H1 (cell line): ENCODE data around the gene CAD. TPM values are rescaled to one million over a fixed set of nuclear protein-coding genes. Genes with fewer than 3 reads are reported as not detected.
A peak's percentile ranks its signal among the peaks of the same experiment; 100 is the strongest.

Experiments used
- CTCF ChIA-PET: fragments of 300-600 bp; sonication (Branson Sonifier 250); formaldehyde crosslinking; loops from one replicate; lab custom pipeline; 2021; ENCODE audit not compliant: partially characterized antibody; lab: Charles Lee
- POLR2A ChIA-PET: fragments of 300-600 bp; sonication (Branson Sonifier 250); formaldehyde crosslinking; loops from one replicate; lab custom pipeline; 2021; ENCODE audit warnings: inconsistent platforms; ENCODE audit not compliant: partially characterized antibody; lab: Charles Lee
- DNase-seq, 2 experiments: peaks; one replicate each; pipeline versions ENCODE4 v3.0.0 to v3.0.0-alpha.2; 2010 to 2022; ENCODE audit warnings: low spot score in 2 of 2, low read depth in 1 of 2, mixed read lengths in 1 of 2
- FAIRE-seq: peaks from 2 replicates; lab custom pipeline; 2011; peaks lifted over from hg19 to GRCh38; lab: Jason Lieb, UNC
- H2AFZ ChIP-seq: 2 replicates; pipeline ENCODE4 v1.8.1; 2012; ENCODE audit warnings: low read length, inconsistent platforms
- H2AK5ac ChIP-seq: 2 replicates; pipeline ENCODE4 v1.6.1; 2013; ENCODE audit warnings: low read depth, low read length
- H2BK120ac ChIP-seq: replicated peaks from 2 replicates; pipeline ENCODE3; 2013; ENCODE audit warnings: low read depth, low read length, inconsistent platforms
- H2BK12ac ChIP-seq: 2 replicates; pipeline ENCODE4 v1.6.1; 2013; ENCODE audit warnings: low read depth, low read length
- H2BK15ac ChIP-seq: 2 replicates; pipeline ENCODE4 v1.6.1; 2013; ENCODE audit warnings: low read length
- H2BK20ac ChIP-seq: 2 replicates; pipeline ENCODE4 v1.6.1; 2013; ENCODE audit warnings: low read length
- H2BK5ac ChIP-seq: 2 replicates; pipeline ENCODE4 v1.6.1; 2013; ENCODE audit warnings: low read depth, low read length
- H3K14ac ChIP-seq: 2 replicates; pipeline ENCODE4 v1.6.1; 2013; ENCODE audit warnings: inconsistent platforms; ENCODE audit not compliant: insufficient read length
- H3K18ac ChIP-seq: 2 replicates; pipeline ENCODE4 v1.6.1; 2013; ENCODE audit warnings: low read length; ENCODE audit errors: extremely low read depth
- H3K23ac ChIP-seq: 2 replicates; pipeline ENCODE4 v1.6.1; 2013; ENCODE audit warnings: inconsistent platforms; ENCODE audit not compliant: insufficient read length
- H3K23me2 ChIP-seq: 2 replicates; pipeline ENCODE4 v1.6.1; 2013; ENCODE audit warnings: low read depth, low read length
- H3K27ac ChIP-seq: 2 replicates; pipeline ENCODE4 v1.6.1; 2011; ENCODE audit warnings: low read depth, low read length, inconsistent platforms
- H3K27me3 ChIP-seq, 4 experiments: replicated peaks in 1 of 4; 1 replicate in 1 of 4; 2 replicates in 3 of 4; pipeline versions ENCODE4 v1.6.1 to v1.8.1; 2011 to 2013; ENCODE audit warnings: low read length in 3 of 4, mild to moderate bottlenecking in 3 of 4, inconsistent platforms in 2 of 4, mixed read lengths in 2 of 4, moderate library complexity in 1 of 4; ENCODE audit not compliant: control insufficient read depth in 3 of 4, insufficient read depth in 3 of 4; ENCODE audit errors: extremely low read depth in 1 of 4
- H3K36me3 ChIP-seq, 4 experiments: 2 replicates each; pipeline versions ENCODE4 v1.6.1 to v1.8.1; 2011 to 2013; ENCODE audit warnings: mild to moderate bottlenecking in 4 of 4, low read length in 3 of 4, moderate library complexity in 2 of 4, control low read depth in 1 of 4, inconsistent platforms in 1 of 4; ENCODE audit not compliant: insufficient read depth in 4 of 4, control insufficient read depth in 2 of 4
- H3K4ac ChIP-seq: replicated peaks from 2 replicates; pipeline ENCODE3; 2013; ENCODE audit warnings: low read length, low read depth, mixed read lengths, inconsistent platforms; ENCODE audit not compliant: insufficient read length
- H3K4me1 ChIP-seq, 4 experiments: replicated peaks in 1 of 4; 1 replicate in 1 of 4; 2 replicates in 3 of 4; pipeline versions ENCODE4 v1.6.1 to v1.8.1; 2011 to 2013; ENCODE audit warnings: low read length in 3 of 4, inconsistent platforms in 2 of 4, mixed read lengths in 1 of 4; ENCODE audit not compliant: insufficient read depth in 4 of 4, control insufficient read depth in 3 of 4
- H3K4me2 ChIP-seq, 2 experiments: 2 replicates each; pipeline versions ENCODE4 v1.6.1 to v1.8.1; 2011 to 2013; ENCODE audit warnings: low read depth in 2 of 2, low read length in 2 of 2, control low read depth in 1 of 2, inconsistent platforms in 1 of 2, mild to moderate bottlenecking in 1 of 2; ENCODE audit not compliant: insufficient read depth in 1 of 2
- H3K4me3 ChIP-seq, 4 experiments: fragments of 200-600, 300-600 bp in 1 of 4; sonication (generic), shearing (Covaris generic), sonication (Bioruptor Twin) in 1 of 4; 2 replicates each; pipeline versions ENCODE4 v1.5.1 to v1.8.1; 2011 to 2016; ENCODE audit warnings: low read length in 4 of 4, low read depth in 3 of 4, control low read depth in 2 of 4, inconsistent platforms in 2 of 4, mild to moderate bottlenecking in 2 of 4, mixed read lengths in 1 of 4, moderate library complexity in 1 of 4; ENCODE audit not compliant: insufficient read depth in 2 of 4; ENCODE audit errors: extremely low read depth in 1 of 4
- H3K56ac ChIP-seq: replicated peaks from 2 replicates; pipeline ENCODE3; 2013; ENCODE audit warnings: low read depth, mild to moderate bottlenecking, mixed read lengths, low read length, inconsistent platforms; ENCODE audit not compliant: insufficient read length
- H3K79me1 ChIP-seq: 2 replicates; pipeline ENCODE4 v1.6.1; 2013; ENCODE audit warnings: low read depth, low read length, control low read depth
- H3K79me2 ChIP-seq, 2 experiments: 2 replicates each; pipeline versions ENCODE4 v1.6.1 to v1.8.1; 2012 to 2013; ENCODE audit warnings: low read length in 2 of 2, mild to moderate bottlenecking in 2 of 2, inconsistent platforms in 1 of 2; ENCODE audit not compliant: insufficient read depth in 2 of 2, control insufficient read depth in 1 of 2
- H3K9ac ChIP-seq, 4 experiments: replicated peaks in 1 of 4; 1 replicate in 1 of 4; 2 replicates in 3 of 4; pipeline versions ENCODE4 v1.6.1 to v1.8.1; 2011 to 2013; ENCODE audit warnings: low read depth in 3 of 4, low read length in 3 of 4, control low read depth in 2 of 4, mild to moderate bottlenecking in 2 of 4, moderate library complexity in 2 of 4, inconsistent platforms in 1 of 4; ENCODE audit errors: extremely low read depth in 1 of 4
- H3K9me3 ChIP-seq, 2 experiments: 2 replicates each; pipeline versions ENCODE4 v1.6.1 to v1.8.1; 2012 to 2013; ENCODE audit warnings: mild to moderate bottlenecking in 2 of 2, moderate library complexity in 2 of 2, control low read depth in 1 of 2, inconsistent platforms in 1 of 2, low read depth in 1 of 2, low read length in 1 of 2, mixed read lengths in 1 of 2; ENCODE audit not compliant: insufficient read depth in 2 of 2
- H4K20me1 ChIP-seq, 2 experiments: replicated peaks in 1 of 2; 2 replicates each; pipeline versions ENCODE3 to v1.8.1; 2011 to 2013; ENCODE audit warnings: inconsistent platforms in 2 of 2, low read length in 2 of 2, mild to moderate bottlenecking in 1 of 2; ENCODE audit not compliant: insufficient read depth in 2 of 2, control insufficient read depth in 1 of 2
- H4K5ac ChIP-seq: 2 replicates; pipeline ENCODE4 v1.6.1; 2013; ENCODE audit warnings: low read length, low read depth, mixed read lengths, inconsistent platforms; ENCODE audit not compliant: insufficient read length
- H4K8ac ChIP-seq: 2 replicates; pipeline ENCODE4 v1.8.0; 2013; ENCODE audit warnings: mild to moderate bottlenecking, moderate library complexity, low read length, inconsistent platforms; ENCODE audit not compliant: insufficient read depth; ENCODE audit errors: extremely low read depth
- H4K91ac ChIP-seq: replicated peaks from 2 replicates; pipeline ENCODE3; 2013; ENCODE audit warnings: low read length, mixed read lengths, inconsistent platforms; ENCODE audit not compliant: insufficient read length
- GABPA ChIP-seq: IDR thresholded peaks from 2 replicates; pipeline ENCODE4 v1.6.1; 2011; ENCODE audit warnings: mild to moderate bottlenecking, low read length, moderate library complexity, borderline replicate concordance; ENCODE audit not compliant: insufficient read depth
- HDAC2 ChIP-seq, 2 experiments: fragments of 300-600 bp in 1 of 2; sonication (generic) in 1 of 2; IDR thresholded peaks; 2 replicates each; pipeline ENCODE4 v1.6.1; 2011 to 2012; ENCODE audit warnings: low read depth in 2 of 2, low read length in 2 of 2, mild to moderate bottlenecking in 2 of 2, moderate library complexity in 2 of 2, borderline replicate concordance in 1 of 2, inconsistent platforms in 1 of 2
- HDAC6 ChIP-seq: IDR thresholded peaks from one replicate; pipeline ENCODE4 v1.7.1; 2012; ENCODE audit warnings: low read depth, mild to moderate bottlenecking, inconsistent platforms, low read length, moderate library complexity
- KDM1A ChIP-seq: fragments of 200-600, 300-600 bp; sonication (generic); IDR thresholded peaks from 2 replicates; pipeline ENCODE4 v1.7.1; 2016; ENCODE audit warnings: mild to moderate bottlenecking, low read length, borderline replicate concordance
- POLR2A ChIP-seq, 2 experiments: IDR thresholded peaks; 1 replicate in 1 of 2; 2 replicates in 1 of 2; pipeline ENCODE4 v1.6.1; 2011; ENCODE audit warnings: low read depth in 2 of 2, low read length in 2 of 2, mild to moderate bottlenecking in 2 of 2; ENCODE audit errors: control extremely low read depth in 1 of 2
- POLR2AphosphoS5 ChIP-seq: IDR thresholded peaks from 2 replicates; pipeline ENCODE4 v1.6.1; 2011; ENCODE audit warnings: low read depth, low read length
- RBBP5 ChIP-seq: IDR thresholded peaks from 2 replicates; pipeline ENCODE4 v1.7.1; 2012; ENCODE audit warnings: low read depth, mild to moderate bottlenecking, inconsistent platforms, low read length, moderate library complexity, borderline replicate concordance
- TEAD4 ChIP-seq: IDR thresholded peaks from 2 replicates; pipeline ENCODE4 v1.6.1; 2012; ENCODE audit warnings: low read depth, low read length, inconsistent platforms, mixed read lengths
- YY1 ChIP-seq: IDR thresholded peaks from 2 replicates; pipeline ENCODE4 v1.6.1; 2011; ENCODE audit warnings: low read depth, mild to moderate bottlenecking, low read length
- ZNF274 ChIP-seq: IDR thresholded peaks from 2 replicates; pipeline ENCODE4 v1.7.0; 2012; ENCODE audit warnings: low read length, borderline replicate concordance; ENCODE audit errors: extremely low read depth
- WGBS, 2 experiments: shearing (Covaris generic) in 1 of 2; methylation state at CpG; one replicate each; pipeline versions ENCODE4 v1.1.6 to v1.1.7; 2013 to 2015; ENCODE audit warnings: low lambda C conversion rate in 2 of 2, mixed read lengths in 2 of 2, inconsistent platforms in 1 of 2, low coverage in 1 of 2, missing lambda C conversion rate in 1 of 2; ENCODE audit not compliant: insufficient replicate concordance in 2 of 2, insufficient coverage in 1 of 2, insufficient read length in 1 of 2; ENCODE audit errors: extremely low coverage in 1 of 2, missing lambda C conversion rate in 1 of 2; 5-methylcytosine and 5-hydroxymethylcytosine counted together
- polyA plus RNA-seq, 7 experiments: library from polyadenylated mRNA; depleted of rRNA in 3 of 7; stranded (reverse) in 5 of 7; unstranded in 2 of 7; fragments of >200 nt in 5 of 7; fragments of 200-250 nt in 2 of 7; gene quantifications; 1 replicate in 5 of 7; 2 replicates in 1 of 7; 4 replicates in 1 of 7; pipeline versions ENCODE4 v1.2.1 to v1.2.3, GENCODE V29; 2011 to 2013; ENCODE audit warnings: missing spikeins in 2 of 7, mixed read lengths in 2 of 7
- total RNA-seq: library from RNA; stranded (reverse); fragmentation: NEBNext Ultra II Directional; extraction: Animal tissue kit (Norgen Biotek cat#: 25700); gene quantifications from 2 replicates; pipeline ENCODE4 v1.2.1, GENCODE V29; 2021
- TF ChIP-seq, protein P1 (sequence below): IDR thresholded peaks from 2 replicates; pipeline ENCODE4 v1.6.1; 2011; ENCODE audit warnings: low read length, improper control_type of control experiment

The CAD gene
- total and polyA plus RNA-seq, 2 of the 8 experiments (the other 6 are each of a cell fraction or from before 2014, with no cell fraction given): 130 to 146 TPM

- H3K4me3 ChIP-seq: no peak overlapping the region
- POLR2A ChIA-PET: interaction anchor here (0.6 to 32.6 kb wide), 22 partner anchors 8 to 200 kb away, joined by 3 to 835 read pairs (median 9); partner anchors contain the start of genes ATRAID, CAD, DNAJC5G and GTF3C2
- 0 out of 2 replicates have a peak overlapping the region, but pooled peaks have one; percentile 53 for H2BK15ac ChIP-seq
- H2AFZ ChIP-seq: no peak overlapping the region
- no peaks in the 10 kb centered on the region for H3K9me3 ChIP-seq
- H2BK12ac ChIP-seq: peak overlapping the region; percentile 20; the same call in 1 of the 2 replicates
- H4K91ac ChIP-seq: no peak overlapping the region
- no peaks in the 10 kb centered on the region for H3K79me1 ChIP-seq
- H3K36me3 ChIP-seq: peaks cover 3 to 4% (median 3%) of the 10 kb centered on the region in 4 experiments; a peak in 6 of 8 replicates
- no peak overlapping the region for H3K4ac ChIP-seq
- no peak overlapping the region for H2AK5ac ChIP-seq
- no peaks in the 10 kb centered on the region for H3K79me2 ChIP-seq
- H3K14ac ChIP-seq: no peak overlapping the region
- no peaks in the 10 kb centered on the region; the same call in 1 of the 2 replicates for H3K23me2 ChIP-seq
- 89% methylated on average over 12 of the region's 12 CpGs; no CpG with 5 or more reads in 1 of the 2 experiments for WGBS, 2 experiments
- no peak overlapping the region for H2BK5ac ChIP-seq
- CTCF ChIA-PET: interaction anchor here (0.6 to 8.3 kb wide), 21 partner anchors 9 to 1879 kb away, joined by 3 to 180 read pairs (median 3); partner anchors contain the start of genes DNAJC5G, TRIM54 and UCN
- no peak overlapping the region for H3K9ac ChIP-seq
- no peak overlapping the region for H3K56ac ChIP-seq
- no peak overlapping the region for H2BK120ac ChIP-seq
- no peak overlapping the region for H2BK20ac ChIP-seq
- DNase-seq (no peak), FAIRE-seq (no peak)
- peaks cover 2 to 11% (median 6%) of the 10 kb centered on the region in 4 experiments for H3K4me1 ChIP-seq
- peaks cover 0 to 6% (median 2%) of the 10 kb centered on the region in 4 experiments; a peak in 5 of 7 replicates for H3K27me3 ChIP-seq
- H3K4me2 ChIP-seq: no peak overlapping the region
- no peak overlapping the region for H3K23ac ChIP-seq
- H3K27ac ChIP-seq: no peak overlapping the region
- H4K20me1 ChIP-seq: no peaks in the 10 kb centered on the region
- no peak overlapping the region for H4K8ac ChIP-seq
- no peak overlapping the region for H4K5ac ChIP-seq
- no peak overlapping the region for H3K18ac ChIP-seq
- TF ChIP-seq TEAD4 (no peak), GABPA (no peak), RBBP5 (no peak), ZNF274 (no peak), POLR2A (IDR thresholded peaks at IDR 0.05; ENCODE audit: control extremely low read depth in 1 of 2, low read depth in 2 of 2, low read length in 2 of 2) (peak in 1 of 2 experiments; percentile 21; a peak in 1 of 3 replicates), HDAC6 (no peak), HDAC2 (IDR thresholded peaks at IDR 0.05; ENCODE audit: borderline replicate concordance in 1 of 2, low read depth in 2 of 2, low read length in 2 of 2) (no peak), YY1 (no peak), KDM1A (no peak), POLR2AphosphoS5 (peak; percentile 60; the same call in 1 of the 2 replicates)
- TF ChIP-seq, protein P1, sequence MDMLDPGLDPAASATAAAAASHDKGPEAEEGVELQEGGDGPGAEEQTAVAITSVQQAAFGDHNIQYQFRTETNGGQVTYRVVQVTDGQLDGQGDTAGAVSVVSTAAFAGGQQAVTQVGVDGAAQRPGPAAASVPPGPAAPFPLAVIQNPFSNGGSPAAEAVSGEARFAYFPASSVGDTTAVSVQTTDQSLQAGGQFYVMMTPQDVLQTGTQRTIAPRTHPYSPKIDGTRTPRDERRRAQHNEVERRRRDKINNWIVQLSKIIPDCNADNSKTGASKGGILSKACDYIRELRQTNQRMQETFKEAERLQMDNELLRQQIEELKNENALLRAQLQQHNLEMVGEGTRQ: no peak
Observed at GRCh38 chr2:27249159-27249890, 32.2 kb downstream of the CAD start.
